Activated naive CD4-positive, alpha-beta T cell treated with anti-CD3 and anti-CD28 coated beads, Interleukin-2, amount 10 ng/mL, durations not matched to agents 7 days and 5 days (primary cell): Measurements from ENCODE around the gene SUN5.
"Not testable (repeated sequence)": the region's sequence is repeated elsewhere in the genome, so short reads cannot be mapped to it uniquely, and the experiment has no call there.

ENCODE experiments used
- CTCF ChIA-PET: fragments of 350-600 bp; sonication (Branson Sonifier 250); formaldehyde crosslinking; loops from one replicate; lab custom pipeline; 2021; ENCODE audit warnings: antibody characterized with exemption; lab: Charles Lee
- DNase-seq: peaks from one replicate; pipeline ENCODE4 v3.0.0-alpha.2; 2020
- H3K27ac Mint-ChIP-seq: one replicate; pipeline ENCODE4 v1.8.0; 2021; ENCODE audit warnings: mild to moderate bottlenecking, moderate library complexity, mixed read lengths
- H3K27me3 Mint-ChIP-seq: one replicate; pipeline ENCODE4 v1.8.0; 2021; ENCODE audit warnings: mild to moderate bottlenecking, mixed read lengths
- H3K36me3 Mint-ChIP-seq: one replicate; pipeline ENCODE4 v1.8.0; 2021; ENCODE audit warnings: mixed read lengths
- H3K4me1 Mint-ChIP-seq: one replicate; pipeline ENCODE4 v1.8.0; 2021; ENCODE audit warnings: mixed read lengths
- H3K4me3 Mint-ChIP-seq: one replicate; pipeline ENCODE4 v1.8.0; 2021; ENCODE audit warnings: mild to moderate bottlenecking, moderate library complexity, mixed read lengths
- H3K9me3 Mint-ChIP-seq: one replicate; pipeline ENCODE4 v1.8.0; 2021; ENCODE audit warnings: mixed read lengths

Gene SUN5

GRCh38 chr20:32967961-32968457 is 36.2 kb downstream of the SUN5 start:
- H3K36me3 Mint-ChIP-seq: peaks cover 2% of the 10 kb centered on the region
- peak overlapping the region; percentile 27 for H3K4me3 Mint-ChIP-seq
- peaks cover 15% of the 10 kb centered on the region for H3K4me1 Mint-ChIP-seq
- H3K27me3 Mint-ChIP-seq: peaks cover 5% of the 10 kb centered on the region
- H3K27ac Mint-ChIP-seq: no peak overlapping the region
- H3K9me3 Mint-ChIP-seq: no peaks in the 10 kb centered on the region
- peak; percentile 50 for DNase-seq
- CTCF ChIA-PET: interaction anchor here (0.6 to 3.7 kb wide), 5 partner anchors 8 to 74 kb away, joined by 3 to 19 read pairs (median 4); partner anchors contain the start of gene SUN5

- CTCF ChIA-PET: interaction anchor here (0.6 to 3.7 kb wide), 5 partner anchors 9 to 75 kb away, joined by 3 to 19 read pairs (median 4); partner anchors contain the start of gene SUN5
- Mint-ChIP-seq H3K27ac (no peak overlapping the region), H3K36me3 (no peaks in the 10 kb centered on the region), H3K27me3 (peaks cover 5% of the 10 kb centered on the region), H3K4me3 (peak overlapping the region; percentile 42), H3K4me1 (peaks cover 19% of the 10 kb centered on the region), H3K9me3 (no peaks in the 10 kb centered on the region)
- DNase-seq: peak; percentile 80
These were observed 37.1 kb downstream of the SUN5 start for GRCh38 chr20:32966881-32967781.

- Mint-ChIP-seq H3K4me1 (peaks cover 19% of the 10 kb centered on the region), H3K4me3 (no peak overlapping the region), H3K27me3 (peaks cover 5% of the 10 kb centered on the region), H3K36me3 (no peaks in the 10 kb centered on the region), H3K9me3 (no peaks in the 10 kb centered on the region), H3K27ac (no peak overlapping the region)
- CTCF ChIA-PET: interaction anchor here (0.9 to 3.7 kb wide), 5 partner anchors 9 to 65 kb away, joined by 4 to 19 read pairs (median 4); partner anchors contain the start of gene SUN5
- DNase-seq: no peak
These were observed 37.9 kb downstream of the SUN5 start for GRCh38 chr20:32966382-32966781.

DNA sequence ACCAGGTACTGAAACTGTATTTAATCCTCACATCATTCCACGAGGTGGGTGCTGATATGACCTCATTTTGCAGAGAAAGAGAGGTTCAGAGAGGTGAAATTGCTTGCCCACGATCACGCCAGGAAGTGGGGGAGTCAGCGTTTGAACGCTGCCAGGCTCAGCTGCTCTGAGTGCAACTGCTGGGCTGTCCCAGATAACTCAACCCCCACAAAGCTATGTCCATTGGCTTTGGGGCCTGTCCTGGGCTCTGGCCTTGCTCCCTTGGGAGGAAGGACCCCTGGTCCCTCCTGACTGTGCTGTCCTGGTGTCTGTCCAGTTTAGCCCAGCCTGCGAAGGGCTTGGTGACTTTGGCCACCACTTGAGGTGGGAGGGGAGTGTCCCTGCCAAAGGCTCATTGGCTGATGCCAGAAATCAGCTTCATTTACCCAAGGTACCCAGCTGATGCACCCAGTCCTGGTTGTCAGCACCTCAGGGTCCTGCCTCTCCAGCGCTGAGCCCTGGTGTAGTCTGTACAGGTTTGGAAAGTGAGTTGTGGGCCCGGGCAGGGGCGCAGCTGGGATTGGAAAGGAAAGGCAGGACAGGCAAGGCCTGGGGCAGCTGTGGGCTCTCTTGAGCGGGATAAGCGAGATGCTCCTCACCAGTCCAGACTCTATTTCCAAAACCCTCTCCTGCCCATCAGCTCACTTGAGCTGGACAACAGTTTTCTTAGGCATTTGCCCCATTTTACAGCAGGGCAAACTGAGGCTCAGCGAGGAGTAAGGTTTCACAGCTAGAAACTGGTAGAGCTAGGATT is 38.5 kb downstream of the SUN5 start:
- Mint-ChIP-seq H3K4me1 (peaks cover 19% of the 10 kb centered on the region), H3K27me3 (peaks cover 5% of the 10 kb centered on the region), H3K36me3 (no peaks in the 10 kb centered on the region), H3K9me3 (no peaks in the 10 kb centered on the region), H3K27ac (no peak overlapping the region), H3K4me3 (no peak overlapping the region)
- CTCF ChIA-PET: interaction anchor here (0.9 to 3.7 kb wide), 4 partner anchors 9 to 64 kb away, joined by 4 to 19 read pairs (median 4); partner anchors contain the start of gene SUN5
- DNase-seq: peak; percentile 58

- no peak for DNase-seq
- H3K27ac Mint-ChIP-seq: no peak overlapping the region
- no peak overlapping the region for H3K4me3 Mint-ChIP-seq
- no peaks in the 10 kb centered on the region for H3K36me3 Mint-ChIP-seq
- H3K27me3 Mint-ChIP-seq: peaks cover 5% of the 10 kb centered on the region
- no peaks in the 10 kb centered on the region for H3K9me3 Mint-ChIP-seq
- CTCF ChIA-PET: interaction anchor here (1.5 to 3.7 kb wide), 2 partner anchors 8 to 20 kb away, joined by 4 to 19 read pairs; no protein-coding TSS in a partner anchor
- peaks cover 19% of the 10 kb centered on the region for H3K4me1 Mint-ChIP-seq
These were observed 39.1 kb downstream of the SUN5 start for GRCh38 chr20:32965115-32965514.

DNA sequence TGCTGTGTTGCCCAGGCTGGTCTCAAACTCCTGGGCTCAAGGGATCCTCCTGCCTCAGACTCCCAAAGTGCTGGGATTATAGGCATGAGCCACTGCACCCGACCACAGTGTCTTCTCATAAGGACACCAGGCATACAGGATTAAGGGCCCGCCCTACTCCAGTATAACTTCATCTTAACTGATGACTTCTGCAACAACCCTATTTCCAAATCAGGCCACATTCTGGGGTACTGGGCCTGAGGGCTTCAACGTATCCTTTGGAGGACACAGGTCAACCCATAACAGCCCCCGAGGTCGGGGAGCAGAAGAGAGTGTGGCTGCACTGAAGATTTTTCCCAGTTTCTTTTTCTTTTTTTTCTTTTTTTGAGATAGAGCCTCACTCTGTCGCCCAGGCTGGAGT is 39.7 kb downstream of the SUN5 start:
- no peak for DNase-seq
- Mint-ChIP-seq H3K27me3 (peaks cover 5% of the 10 kb centered on the region), H3K27ac (no peak overlapping the region), H3K4me1 (peaks cover 19% of the 10 kb centered on the region), H3K36me3 (no peaks in the 10 kb centered on the region), H3K4me3 (no peak overlapping the region), H3K9me3 (no peaks in the 10 kb centered on the region)
- CTCF ChIA-PET: interaction anchor here (3.7 kb wide), 1 partner anchor 19 kb away, joined by 19 read pairs; no protein-coding TSS in a partner anchor

DNA sequence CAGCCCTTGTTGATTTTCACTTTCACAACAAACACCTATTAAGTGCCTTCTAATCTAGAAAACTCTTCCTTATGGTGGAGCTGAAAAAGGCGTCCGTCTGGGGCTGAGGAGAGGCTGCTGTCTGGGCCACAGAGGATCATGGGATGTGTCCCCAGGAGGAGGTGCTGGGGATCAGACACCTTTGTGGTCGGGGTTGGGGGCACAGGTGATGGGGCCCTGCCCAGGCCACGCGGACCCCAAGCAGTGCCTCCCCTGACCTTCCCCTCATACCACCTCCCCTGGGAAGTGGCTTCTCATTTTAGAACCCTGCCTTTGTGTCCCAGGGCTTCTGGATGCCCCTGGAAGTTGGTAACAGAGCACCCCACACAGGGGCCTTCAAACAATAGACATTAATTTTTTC is 41.1 kb downstream of the SUN5 start:
- Mint-ChIP-seq H3K36me3 (no peaks in the 10 kb centered on the region), H3K4me1 (peaks cover 19% of the 10 kb centered on the region), H3K27me3 (peaks cover 5% of the 10 kb centered on the region), H3K27ac (no peak overlapping the region), H3K4me3 (no peak overlapping the region), H3K9me3 (peaks cover 1% of the 10 kb centered on the region)
- CTCF ChIA-PET: interaction anchor here (0.7 to 1.4 kb wide), 3 partner anchors 17 to 250 kb away, joined by 3 to 5 read pairs (median 3); no protein-coding TSS in a partner anchor
- no peak for DNase-seq

DNA sequence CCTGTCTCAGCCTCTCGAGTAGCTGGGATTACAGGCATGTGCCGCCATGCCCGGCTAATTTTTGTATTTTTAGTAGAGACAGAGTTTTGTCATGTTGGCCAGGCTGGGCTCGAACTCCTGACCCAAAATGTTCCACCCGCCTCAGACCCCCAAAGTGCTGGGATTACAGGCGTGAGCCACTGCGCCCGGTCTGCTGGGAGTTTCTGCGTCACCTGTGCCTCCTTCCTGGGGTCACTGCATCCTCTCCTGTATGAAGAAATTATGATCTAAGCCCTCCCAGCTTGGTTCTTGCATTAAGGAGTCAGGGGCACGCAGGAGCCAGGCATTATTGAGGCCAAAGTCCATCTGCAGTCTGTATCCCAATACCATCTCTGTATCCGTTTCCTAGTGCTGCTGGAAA is 41.6 kb downstream of the SUN5 start:
- H3K4me3 Mint-ChIP-seq: not testable (repeated sequence)
- CTCF ChIA-PET: interaction anchor here (0.8 to 1.4 kb wide), 2 partner anchors 16 to 18 kb away, joined by 3 to 5 read pairs; no protein-coding TSS in a partner anchor
- peak overlapping the region; percentile 49 for H3K27ac Mint-ChIP-seq

GRCh38 chr20:32962053-32962452 is 42.2 kb downstream of the SUN5 start:
- H3K4me3 Mint-ChIP-seq: no peak overlapping the region
- H3K27ac Mint-ChIP-seq: no peak overlapping the region
- H3K9me3 Mint-ChIP-seq: peaks cover 9% of the 10 kb centered on the region
- CTCF ChIA-PET: interaction anchor here (0.8 to 1.4 kb wide), 2 partner anchors 16 to 17 kb away, joined by 3 to 5 read pairs; no protein-coding TSS in a partner anchor
- H3K27me3 Mint-ChIP-seq: peaks cover 9% of the 10 kb centered on the region
- peaks cover 19% of the 10 kb centered on the region for H3K4me1 Mint-ChIP-seq
- H3K36me3 Mint-ChIP-seq: peaks cover 4% of the 10 kb centered on the region
- DNase-seq: no peak

More for the DNA sequence above, 41.6 kb downstream of the SUN5 start:
- not testable (repeated sequence) for H3K9me3 Mint-ChIP-seq, DNase-seq, H3K36me3 Mint-ChIP-seq, H3K27me3 Mint-ChIP-seq
- peaks cover 19% of the 10 kb centered on the region for H3K4me1 Mint-ChIP-seq

- H3K4me1 Mint-ChIP-seq: peaks cover 19% of the 10 kb centered on the region
These were observed 43.1 kb downstream of the SUN5 start for GRCh38 chr20:32960849-32961731.

DNA sequence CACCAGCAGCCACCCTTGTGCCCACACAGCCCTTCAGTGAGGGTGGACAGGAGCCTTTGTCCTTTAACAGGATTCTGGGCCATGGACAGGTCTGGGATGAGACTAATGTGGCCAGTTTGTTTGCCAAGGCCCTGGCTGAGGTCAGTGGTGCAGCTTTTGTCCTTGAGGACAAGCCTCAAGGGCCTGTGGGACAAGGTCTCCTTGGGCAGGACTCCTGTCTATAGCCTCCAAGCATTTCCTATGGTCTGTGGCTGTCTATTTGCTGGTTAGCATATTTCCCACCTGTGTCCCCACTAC is 44.1 kb downstream of the SUN5 start:
- Mint-ChIP-seq H3K27me3 (peaks cover 9% of the 10 kb centered on the region), H3K27ac (no peak overlapping the region), H3K36me3 (peaks cover 9% of the 10 kb centered on the region), H3K4me3 (no peak overlapping the region), H3K4me1 (peaks cover 19% of the 10 kb centered on the region), H3K9me3 (peaks cover 15% of the 10 kb centered on the region)
- CTCF ChIA-PET: interaction anchor here (1.3 kb wide), 1 partner anchor 16 kb away, joined by 3 read pairs; no protein-coding TSS in a partner anchor
- no peak for DNase-seq

More at GRCh38 chr20:32960849-32961731, 43.1 kb downstream of the SUN5 start:
- CTCF ChIA-PET: no interaction called here
- Mint-ChIP-seq H3K9me3 (peaks cover 13% of the 10 kb centered on the region), H3K27ac (no peak overlapping the region), H3K4me3 (no peak overlapping the region), H3K27me3 (peaks cover 9% of the 10 kb centered on the region), H3K36me3 (peaks cover 9% of the 10 kb centered on the region)
- no peak for DNase-seq

DNA sequence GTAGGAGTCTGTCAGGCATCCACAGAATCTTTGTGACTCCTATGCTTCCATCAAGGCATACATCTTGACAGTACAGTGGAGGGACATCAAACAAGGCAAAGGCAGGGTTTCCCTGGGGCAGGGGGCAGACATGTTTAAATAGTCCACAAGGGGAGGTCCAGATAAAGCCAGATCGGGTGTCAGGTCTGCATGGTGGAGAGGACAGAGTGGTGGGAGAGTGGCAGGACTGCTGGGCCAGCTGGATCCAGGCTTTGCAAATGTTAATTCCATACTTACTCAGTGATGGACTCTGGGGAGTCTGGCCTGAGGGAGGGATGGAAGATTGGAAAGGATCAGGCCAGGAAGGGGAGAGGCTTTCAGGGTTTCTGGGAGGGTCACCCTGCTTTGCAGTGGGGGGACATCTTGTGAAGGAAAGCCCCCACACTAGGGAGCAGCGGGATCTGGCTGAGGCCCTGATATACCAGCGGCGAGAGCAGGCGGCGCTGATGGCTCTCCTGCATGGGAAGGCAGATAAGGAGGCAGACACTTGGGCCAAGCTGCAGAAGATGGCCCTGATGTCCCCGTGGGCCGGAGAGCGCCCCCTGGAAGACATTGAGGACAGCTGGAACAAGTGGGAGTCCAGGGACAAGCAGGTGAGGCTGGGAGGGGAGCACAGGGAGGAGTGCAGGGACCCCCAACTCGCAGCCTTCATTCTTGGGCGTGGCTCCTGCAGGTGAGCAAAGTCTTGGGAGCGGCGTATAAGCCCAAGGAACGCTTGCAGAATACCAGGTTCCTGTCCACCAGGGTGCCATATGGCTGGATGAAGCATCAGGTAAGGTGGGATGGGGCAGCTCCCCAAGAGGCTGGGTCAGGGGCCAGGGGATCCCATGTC is 44.6 kb downstream of the SUN5 start:
- Mint-ChIP-seq H3K27me3 (peaks cover 9% of the 10 kb centered on the region), H3K4me1 (peaks cover 17% of the 10 kb centered on the region), H3K27ac (no peak overlapping the region), H3K4me3 (no peak overlapping the region), H3K36me3 (peaks cover 9% of the 10 kb centered on the region), H3K9me3 (peaks cover 16% of the 10 kb centered on the region)
- CTCF ChIA-PET: interaction anchor here (1.3 kb wide), 1 partner anchor 15 kb away, joined by 3 read pairs; no protein-coding TSS in a partner anchor
- DNase-seq: no peak
